ENCODE data around the gene SCAF4.
"Not testable (repeated sequence)": the region's sequence is repeated elsewhere in the genome, so short reads cannot be mapped to it uniquely, and the experiment has no call there.

SCAF4 gene

GRCh38 chr21:31631881-31632280 lies 100.0 kb downstream of the SCAF4 start:
- not testable (repeated sequence) for DNase-seq

- no peak for DNase-seq
Measured at GRCh38 chr21:31629972-31630711, 101.8 kb downstream of the SCAF4 start.

- no peak for DNase-seq
Measured at GRCh38 chr21:31624961-31625491, 106.9 kb downstream of the SCAF4 start.

GRCh38 chr21:31624181-31624580 lies 107.7 kb downstream of the SCAF4 start:
- DNase-seq, result no peak

- DNase-seq, result peak; percentile 4 to 21
Measured at GRCh38 chr21:31623664-31624063, 108.3 kb downstream of the SCAF4 start.

GRCh38 chr21:31622397-31622796 lies 109.5 kb downstream of the SCAF4 start:
- DNase-seq, result no peak

Measured in Kasumi-1 (cell line).